GM19328 (cell line): ENCODE results near the gene TPBGL.
A peak's percentile ranks its signal among the peaks of the same experiment; 100 is the strongest.

ENCODE experiments used
- ATAC-seq: cut with Tn5 transposase; IDR thresholded peaks from one replicate; pipeline ENCODE4 v1.9.1; 2021; ENCODE audit warnings: mild to moderate bottlenecking, moderate library complexity; ENCODE audit not compliant: unreplicated experiment

TPBGL gene

DNA sequence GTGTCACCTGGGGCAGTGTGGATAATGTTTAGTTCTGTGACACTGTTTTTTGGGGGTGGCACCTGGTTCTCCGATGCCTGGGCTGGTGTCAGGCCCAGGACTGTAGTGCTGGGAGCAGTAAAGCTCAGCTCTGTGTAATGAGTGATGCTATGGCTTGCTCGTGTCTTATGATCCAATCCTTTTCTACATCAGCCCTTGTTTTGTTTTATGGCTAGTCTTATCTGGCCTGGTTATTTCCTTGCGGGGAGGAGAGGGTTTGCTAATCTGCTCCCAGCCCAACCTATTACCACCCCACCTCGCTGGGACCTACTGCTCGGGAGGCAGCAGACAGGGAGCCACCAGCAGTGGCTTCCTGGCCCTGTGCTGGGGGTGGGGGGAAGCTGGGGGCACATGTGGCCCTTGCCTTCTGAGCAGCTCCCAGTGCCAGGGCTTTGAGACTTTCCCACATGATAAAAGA lies 35.0 kb upstream of the TPBGL start:
- ATAC-seq: no peak

DNA sequence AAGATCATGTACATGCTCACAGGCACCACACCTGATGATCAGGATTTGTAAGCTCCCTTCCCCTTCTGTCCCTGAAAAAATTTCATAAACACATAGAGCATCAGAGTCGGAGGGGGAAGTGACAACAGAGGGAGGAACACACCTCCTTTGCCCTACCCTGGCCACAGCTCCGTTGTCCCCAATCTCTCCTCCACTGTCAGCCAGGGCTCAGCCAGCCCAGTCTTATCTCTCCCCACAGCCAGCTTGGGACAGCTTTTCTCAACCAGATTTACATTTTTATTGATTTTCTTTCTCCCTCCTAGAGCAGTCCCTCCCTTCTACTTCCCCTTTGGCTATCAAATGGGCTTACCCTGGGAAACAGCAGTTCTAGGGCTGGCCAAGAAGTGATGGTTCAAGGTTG lies 32.1 kb upstream of the TPBGL start:
- ATAC-seq: no peak

DNA sequence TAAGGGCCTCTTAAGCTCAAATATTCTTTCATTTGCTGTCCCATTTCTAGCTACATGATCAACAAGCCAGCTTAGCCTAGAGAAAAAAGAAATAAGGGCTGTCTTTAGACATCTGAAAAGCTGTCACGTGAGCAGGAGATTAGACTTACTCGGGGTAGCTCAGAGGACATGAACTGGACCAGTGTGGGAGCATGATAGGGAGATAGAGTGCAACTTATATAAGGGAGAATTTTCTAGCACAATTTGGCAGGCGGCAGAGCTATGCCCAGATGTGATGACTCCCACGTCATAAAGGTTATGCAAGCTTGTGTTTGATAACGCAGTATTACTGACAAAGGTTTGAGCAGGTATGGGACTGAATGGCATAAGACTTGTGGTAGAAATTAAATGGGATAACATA lies 28.2 kb upstream of the TPBGL start:
- ATAC-seq: no peak

DNA sequence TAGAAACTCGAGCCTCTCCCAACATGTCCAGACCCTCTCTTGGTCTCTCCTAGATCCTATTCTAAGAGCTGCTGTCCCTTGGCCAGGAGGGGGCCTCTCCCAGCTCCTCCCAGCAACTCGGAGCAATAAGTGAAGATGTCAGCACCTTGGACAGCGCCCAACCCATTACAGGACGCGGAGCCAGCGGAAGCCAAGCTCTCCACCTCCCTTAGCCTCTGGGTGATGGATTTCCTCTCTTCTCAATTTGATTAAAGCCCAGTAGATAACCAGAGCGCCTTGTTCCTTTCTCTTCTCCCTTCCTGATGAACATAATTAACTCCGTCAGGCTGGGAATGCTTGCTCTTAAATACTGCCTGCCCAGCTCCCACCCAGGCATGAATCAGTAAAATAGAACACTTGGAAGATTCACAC lies 26.2 kb upstream of the TPBGL start:
- no peak for ATAC-seq

DNA sequence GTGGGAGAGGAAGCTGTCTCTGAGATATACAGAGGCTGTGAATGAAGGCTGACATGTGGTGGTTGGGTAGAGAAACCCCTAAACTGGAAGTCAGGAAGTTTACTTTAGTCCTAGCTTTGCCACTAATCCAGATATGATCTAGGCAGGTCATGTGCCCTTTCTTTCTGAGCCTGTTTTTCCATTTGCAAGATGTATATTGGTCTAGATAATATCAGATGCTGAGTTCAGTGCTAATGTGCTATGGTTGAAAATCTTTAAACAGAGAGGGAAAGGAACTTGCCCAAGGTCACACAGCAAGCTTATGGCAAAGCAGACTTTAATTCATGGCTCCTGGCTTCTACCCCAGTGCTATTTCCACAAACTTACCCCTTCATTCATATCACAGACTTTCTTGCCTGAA lies 25.7 kb upstream of the TPBGL start:
- no peak for ATAC-seq

DNA sequence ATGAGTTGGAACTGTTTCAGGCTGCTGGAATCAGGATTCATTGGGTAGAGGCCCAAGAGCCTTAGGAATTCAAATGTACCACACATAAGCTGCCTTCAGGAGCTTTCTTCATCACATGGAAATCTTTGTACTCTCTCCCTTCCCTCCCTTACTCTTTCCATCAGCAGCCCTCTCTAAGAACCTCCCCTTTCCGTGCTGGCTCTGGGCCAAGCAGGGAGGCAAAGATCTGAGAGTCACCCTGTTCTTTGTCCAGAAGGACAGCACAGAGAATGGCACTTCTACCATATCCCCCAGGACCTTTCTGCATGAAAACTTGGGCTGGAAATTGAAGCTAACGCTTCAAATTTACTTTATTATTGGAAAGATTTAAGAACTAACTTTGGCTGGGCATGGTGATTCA lies 20.7 kb upstream of the TPBGL start:
- no peak for ATAC-seq

DNA sequence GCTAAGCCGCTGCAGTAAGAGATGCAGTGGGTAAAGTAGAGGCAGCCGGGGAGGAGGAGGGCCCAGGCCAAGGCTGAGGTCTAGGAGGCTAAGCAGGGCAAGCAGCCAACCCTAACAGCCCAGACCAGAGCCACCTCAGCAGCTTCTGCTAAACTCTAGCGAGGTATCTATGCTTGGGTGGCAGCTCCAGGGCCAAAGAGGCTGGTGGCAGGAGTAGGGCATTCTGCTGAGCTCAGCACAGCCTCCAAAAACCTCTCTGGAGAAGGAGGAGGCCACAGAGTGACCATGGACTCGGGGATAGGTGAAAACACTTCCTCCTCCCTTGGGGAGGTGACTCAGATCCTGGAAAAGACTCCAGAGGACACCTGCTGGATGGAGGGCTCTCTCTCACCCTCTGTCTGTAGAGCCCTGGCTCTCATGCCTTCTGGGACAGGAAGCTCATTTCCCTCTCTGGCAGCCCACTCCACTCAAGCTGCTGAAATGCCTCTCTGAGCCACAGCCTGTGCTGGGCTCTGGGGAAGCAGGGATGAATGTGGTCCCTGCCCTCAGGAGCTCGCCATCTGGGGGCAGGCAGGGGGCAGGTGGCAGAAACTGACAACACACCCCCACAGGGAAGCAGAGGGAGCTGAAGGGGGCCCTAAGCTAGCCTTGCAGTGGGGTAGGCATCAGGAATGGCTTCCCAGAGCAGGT lies 16.5 kb upstream of the TPBGL start:
- no peak for ATAC-seq

DNA sequence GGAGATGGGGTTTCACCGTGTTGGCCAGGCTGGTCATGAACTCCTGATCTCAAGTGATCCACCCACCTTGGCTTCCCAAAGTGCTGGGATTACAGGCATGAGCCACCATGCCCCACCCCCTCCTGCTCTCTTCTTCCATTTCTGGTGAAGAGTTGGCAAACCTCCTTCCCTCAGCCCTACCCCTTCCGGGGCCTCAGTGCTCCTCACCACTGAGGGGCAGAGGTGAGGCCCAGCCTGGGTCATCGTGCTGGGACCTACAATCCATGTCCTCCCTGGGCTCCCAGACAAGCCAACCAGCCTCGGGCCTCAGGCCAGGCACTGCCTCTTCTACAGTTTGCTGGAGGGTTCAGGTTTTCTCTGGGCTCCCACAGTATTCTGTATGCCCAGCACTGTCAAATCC lies 14.8 kb upstream of the TPBGL start:
- ATAC-seq: no peak

DNA sequence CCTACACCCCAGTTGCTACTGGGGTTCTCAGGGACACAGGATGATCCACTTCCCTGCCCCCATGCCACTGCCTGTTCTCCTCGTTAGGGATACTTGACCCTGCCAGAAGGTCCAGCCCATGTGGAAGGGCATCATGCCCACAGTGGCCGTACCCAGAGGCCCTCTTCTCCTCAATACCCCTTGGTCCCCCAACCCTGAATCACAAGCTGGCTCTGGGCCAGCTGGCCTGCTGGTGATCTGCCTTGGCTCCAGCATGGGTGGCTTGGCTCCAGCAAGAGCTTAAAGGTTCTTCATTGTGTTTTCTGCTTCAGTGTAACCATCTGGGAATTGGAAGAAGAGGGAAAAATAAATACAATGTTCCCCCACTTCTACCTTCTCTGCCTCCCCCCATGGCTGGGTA lies 11.1 kb upstream of the TPBGL start:
- ATAC-seq: no peak

DNA sequence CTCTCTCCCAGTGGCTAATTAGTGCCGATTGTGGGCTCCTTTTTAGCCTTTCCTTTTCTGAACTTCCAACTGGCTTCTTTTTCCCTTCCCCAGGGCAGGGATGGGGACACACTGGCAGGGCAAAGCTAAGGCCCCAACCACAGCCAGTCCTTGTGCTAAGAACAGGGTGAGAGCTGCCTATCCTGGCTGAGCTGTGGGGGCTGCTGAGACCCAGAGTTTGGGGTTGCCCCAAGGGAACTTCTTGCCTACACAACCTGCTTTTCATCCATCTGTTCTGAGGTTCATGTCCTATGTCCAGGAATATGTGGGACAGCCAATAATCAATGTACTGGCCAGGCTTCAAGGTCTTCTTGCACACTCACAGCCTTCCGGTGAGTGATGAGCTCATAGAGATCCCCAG lies 10.0 kb upstream of the TPBGL start:
- ATAC-seq: no peak

DNA sequence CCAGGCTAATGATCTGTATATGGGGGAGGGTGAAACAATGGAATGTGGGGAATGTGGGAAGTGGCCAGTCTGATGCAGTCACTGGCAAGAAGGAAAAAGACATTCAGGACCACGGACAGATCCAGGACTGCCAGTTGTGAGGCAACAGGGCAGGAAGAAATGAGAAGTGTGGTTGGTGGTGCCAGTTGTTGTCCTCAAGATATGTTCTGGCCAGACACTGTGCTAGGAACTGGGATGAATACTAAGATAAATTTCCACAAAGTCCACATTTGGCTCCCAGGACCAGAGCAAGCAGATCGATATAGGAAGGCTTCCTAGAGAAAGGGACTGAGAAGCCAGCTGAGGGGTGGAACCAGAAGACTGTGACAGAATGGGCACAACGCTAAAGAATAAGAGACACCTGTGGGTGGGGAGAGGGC lies 6.8 kb upstream of the TPBGL start:
- ATAC-seq: no peak

DNA sequence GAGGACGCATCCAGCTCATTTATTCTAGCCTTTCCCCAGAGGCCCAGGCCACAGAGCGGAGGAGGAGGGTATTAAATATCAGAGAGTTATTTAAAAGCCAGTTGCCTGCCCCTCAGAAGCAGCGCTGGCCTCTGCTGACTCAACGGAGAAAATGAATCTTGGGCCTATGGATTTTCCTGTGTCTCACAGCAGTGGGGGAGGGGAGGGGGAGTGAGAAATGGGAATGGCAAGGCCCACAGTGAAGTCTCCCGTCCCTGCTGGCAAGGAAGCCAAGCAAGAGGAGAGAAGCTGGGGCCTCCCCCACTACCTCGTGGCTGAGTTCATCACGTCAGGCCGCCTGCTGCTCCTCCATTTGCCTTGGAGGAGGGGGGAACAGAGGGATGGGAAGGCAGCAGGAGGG lies 4.5 kb upstream of the TPBGL start:
- no peak for ATAC-seq

DNA sequence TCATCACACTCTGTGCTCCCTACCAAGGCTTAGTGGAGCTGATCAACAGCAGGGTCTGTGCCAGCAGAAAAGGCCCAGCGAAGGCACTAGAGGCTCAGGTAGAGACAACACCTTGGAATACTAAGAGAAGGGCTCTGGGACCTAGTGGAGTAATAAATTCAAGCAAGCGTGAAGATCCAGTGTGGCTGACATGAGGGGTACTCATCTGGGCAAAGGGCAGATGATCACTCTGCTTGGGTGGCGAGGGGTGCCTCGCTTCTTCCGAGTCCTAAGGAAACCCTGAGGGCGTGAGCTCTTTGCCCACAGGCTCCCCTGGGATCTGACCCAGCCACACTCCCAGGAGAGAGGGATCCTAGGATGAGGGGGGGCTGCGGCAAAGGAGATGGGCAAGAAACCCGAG lies 3.5 kb upstream of the TPBGL start:
- ATAC-seq: no peak

DNA sequence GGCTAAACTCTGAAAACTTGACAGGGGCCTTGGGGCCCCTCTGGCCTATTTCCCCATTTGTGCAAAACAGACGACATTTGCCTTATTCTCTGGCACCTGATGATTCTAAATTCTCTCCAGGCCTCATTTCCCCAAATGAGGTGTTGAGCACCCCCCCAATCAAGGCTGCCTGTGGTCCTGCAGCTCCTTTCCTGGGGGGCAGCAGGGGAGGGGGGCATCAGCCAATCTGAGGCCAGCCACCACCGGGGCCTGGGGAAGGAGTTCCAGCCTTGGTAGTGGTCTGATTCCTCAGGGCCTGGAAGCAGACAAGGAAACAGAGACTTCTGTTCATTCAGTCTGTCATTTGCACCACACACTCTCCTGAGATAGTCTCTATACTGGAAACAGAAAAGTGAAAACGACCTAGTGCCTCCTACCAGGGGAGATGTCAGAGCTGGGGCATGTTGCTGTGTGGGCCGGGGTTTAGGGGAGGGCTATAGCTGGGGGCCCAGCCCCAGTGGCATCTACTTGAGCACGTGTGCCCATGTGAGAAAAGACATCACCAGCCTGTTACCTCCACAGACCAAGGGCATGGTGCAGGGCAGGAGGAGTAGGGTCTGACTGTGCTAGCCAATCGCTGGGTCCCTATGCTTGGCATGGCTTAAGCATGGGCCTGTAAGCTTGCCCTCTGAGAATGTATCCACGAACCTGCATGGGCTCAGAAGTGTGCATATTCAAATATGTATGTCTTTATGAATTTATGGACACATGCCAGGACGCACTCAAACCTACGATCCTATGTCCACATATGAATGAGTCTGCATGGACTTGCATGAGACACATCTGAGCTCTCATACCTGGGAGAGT lies 1.8 kb upstream of the TPBGL start:
- ATAC-seq: no peak

DNA sequence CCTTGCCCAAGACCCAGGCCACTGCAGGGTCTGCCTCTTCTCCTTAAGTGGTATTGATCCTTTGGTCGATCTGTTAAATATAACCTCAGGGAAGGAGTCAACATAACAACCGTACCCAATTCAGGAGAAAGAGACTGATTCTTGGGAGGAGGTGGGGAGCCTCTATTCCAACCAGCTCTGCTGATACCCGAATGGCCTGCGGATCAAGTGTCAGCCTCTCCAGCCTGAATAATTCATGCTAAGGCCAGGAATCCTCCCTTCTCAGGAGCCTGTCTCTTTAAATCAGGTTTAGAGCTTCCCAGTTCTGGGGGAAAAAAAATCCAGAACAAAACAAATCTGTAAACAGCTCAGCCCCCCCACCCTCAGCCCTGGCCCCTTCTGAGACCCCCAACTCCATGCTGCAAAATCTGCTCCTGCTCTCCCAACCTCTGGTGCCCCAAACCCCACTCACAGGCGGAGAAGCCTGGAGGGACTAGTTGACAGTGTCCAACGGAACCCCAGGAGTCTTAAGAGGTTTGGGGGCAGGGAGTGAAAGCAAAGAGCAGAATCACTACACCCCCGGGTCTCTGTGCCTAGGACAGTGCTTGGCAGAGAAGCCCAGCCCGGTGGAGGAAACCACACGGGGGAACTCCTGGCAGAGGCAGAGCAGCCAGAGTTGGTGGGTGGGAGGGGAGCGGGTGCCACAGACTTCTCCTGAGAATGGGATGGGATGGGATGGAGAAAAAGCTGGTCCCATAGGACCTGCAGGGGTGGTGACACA lies 863 bp upstream of the TPBGL start:
- no peak for ATAC-seq

DNA sequence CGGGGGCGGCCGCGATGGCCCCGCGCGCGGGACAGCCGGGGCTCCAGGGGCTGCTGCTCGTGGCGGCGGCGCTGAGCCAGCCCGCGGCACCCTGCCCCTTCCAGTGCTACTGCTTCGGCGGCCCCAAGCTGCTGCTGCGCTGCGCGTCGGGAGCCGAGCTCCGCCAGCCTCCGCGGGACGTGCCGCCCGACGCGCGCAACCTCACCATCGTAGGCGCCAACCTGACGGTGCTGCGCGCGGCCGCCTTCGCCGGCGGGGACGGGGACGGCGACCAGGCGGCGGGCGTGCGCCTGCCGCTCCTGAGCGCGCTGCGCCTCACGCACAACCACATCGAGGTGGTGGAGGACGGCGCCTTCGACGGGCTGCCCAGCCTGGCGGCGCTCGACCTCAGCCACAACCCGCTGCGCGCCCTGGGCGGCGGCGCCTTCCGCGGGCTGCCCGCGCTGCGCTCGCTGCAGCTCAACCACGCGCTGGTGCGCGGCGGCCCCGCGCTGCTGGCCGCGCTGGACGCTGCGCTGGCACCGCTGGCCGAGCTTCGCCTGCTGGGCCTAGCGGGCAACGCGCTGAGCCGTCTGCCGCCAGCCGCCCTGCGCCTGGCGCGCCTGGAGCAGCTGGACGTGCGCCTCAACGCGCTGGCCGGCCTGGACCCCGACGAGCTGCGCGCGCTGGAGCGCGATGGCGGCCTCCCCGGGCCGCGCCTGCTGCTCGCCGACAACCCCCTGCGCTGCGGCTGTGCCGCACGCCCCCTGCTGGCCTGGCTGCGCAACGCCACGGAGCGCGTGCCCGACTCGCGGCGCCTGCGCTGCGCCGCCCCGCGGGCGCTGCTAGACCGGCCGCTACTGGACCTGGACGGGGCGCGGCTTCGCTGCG lies 697 bp downstream of the TPBGL start:
- peak; percentile 83 for ATAC-seq

DNA sequence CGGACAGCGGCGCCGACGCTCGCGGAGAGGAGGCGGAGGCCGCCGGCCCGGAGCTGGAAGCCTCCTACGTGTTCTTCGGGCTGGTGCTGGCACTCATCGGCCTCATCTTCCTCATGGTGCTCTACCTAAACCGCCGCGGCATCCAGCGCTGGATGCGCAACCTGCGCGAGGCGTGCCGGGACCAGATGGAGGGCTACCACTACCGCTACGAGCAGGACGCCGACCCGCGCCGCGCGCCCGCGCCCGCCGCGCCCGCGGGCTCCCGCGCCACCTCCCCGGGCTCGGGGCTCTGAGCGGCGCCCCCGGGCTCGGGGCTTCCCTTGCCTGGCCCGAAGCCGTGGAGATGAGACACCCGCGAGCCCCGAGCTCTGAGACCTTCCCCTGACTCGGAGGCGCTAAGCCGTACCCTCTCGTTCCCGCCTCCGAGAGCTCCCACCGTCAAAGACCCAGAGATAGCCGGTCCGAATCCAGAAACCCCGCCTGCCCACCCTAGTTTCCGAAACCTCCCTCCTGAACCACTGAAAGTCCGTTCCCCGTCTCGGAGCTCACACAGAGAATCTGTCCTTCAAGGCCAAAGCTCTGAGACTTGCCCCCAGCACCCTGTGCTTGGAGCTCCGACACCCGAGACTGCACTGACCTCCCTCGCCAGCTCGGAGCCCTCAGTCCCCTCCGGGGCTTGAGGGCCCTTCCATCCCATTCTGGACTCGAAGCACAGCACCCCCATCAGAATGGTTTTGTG lies 1.5 kb downstream of the TPBGL start:
- ATAC-seq: no peak

DNA sequence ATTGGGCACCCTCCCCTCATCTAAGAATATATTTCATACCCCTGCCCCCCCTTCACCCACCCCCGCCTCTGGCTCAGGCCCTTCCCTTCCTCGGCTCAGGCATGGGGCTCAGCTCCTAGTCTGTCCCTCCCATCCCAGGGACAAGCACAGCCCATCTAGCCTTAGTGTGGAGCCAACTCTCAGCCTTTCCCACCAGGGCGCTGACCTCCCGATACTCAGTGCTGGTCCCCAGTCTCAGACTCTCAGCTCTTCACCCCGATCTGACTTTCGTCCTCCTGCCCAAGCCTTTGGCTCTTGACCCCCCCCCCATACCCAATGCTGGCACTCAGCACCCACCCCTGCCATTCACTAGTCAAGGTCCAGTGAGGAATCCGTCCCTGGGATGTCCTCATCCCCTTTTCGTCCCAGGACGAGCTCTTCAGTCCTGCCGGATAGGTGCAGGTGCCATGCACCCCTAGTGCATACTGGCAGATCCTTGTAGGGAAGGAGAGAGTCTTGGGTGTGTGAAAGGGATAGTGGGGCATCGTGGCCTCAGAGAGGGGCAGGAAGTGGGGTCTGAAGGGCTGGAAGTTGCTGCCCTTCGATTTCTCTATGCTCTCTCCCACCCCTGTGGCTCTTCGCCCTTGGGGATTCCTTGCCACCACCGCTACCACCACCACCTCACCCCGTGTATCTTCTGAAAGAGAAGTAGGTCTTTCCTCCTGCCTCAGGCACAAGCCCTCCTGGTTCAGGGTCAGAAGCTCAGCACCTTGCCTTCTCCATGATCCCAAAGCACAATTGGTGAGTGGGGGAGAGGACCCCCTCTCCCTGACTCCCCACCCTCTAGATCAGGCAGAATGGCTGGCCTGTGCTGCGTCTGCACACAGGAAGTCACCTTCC lies 2.4 kb downstream of the TPBGL start:
- no peak for ATAC-seq
